HG02763 (cell line): ENCODE results near the gene FARP1.

Source experiments
- ATAC-seq: cut with Tn5 transposase; IDR thresholded peaks from one replicate; pipeline ENCODE4 v1.9.1; 2021; ENCODE audit warnings: mild to moderate bottlenecking, moderate library complexity; ENCODE audit not compliant: unreplicated experiment

FARP1 gene

GRCh38 chr13:98489446-98490194 lies 346.7 kb downstream of the FARP1 start:
- ATAC-seq: no peak

GRCh38 chr13:98490195-98490836 lies 347.4 kb downstream of the FARP1 start:
- no peak for ATAC-seq

GRCh38 chr13:98490866-98491265 lies 348.0 kb downstream of the FARP1 start:
- ATAC-seq: no peak

GRCh38 chr13:98492335-98493041 lies 349.6 kb downstream of the FARP1 start:
- no peak for ATAC-seq

GRCh38 chr13:98493042-98493712 lies 350.3 kb downstream of the FARP1 start:
- no peak for ATAC-seq

- ATAC-seq: no peak
These were observed 351.9 kb downstream of the FARP1 start for GRCh38 chr13:98494769-98495168.

GRCh38 chr13:98495627-98496478 lies 353.0 kb downstream of the FARP1 start:
- no peak for ATAC-seq

GRCh38 chr13:98496479-98496791 lies 353.5 kb downstream of the FARP1 start:
- no peak for ATAC-seq

GRCh38 chr13:98496966-98497365 lies 354.1 kb downstream of the FARP1 start:
- no peak for ATAC-seq

- peak; percentile 69 for ATAC-seq
These were observed 358.1 kb downstream of the FARP1 start for GRCh38 chr13:98500963-98501421.

GRCh38 chr13:98503175-98504028 lies 360.5 kb downstream of the FARP1 start:
- no peak for ATAC-seq

GRCh38 chr13:98504029-98504351 lies 361.1 kb downstream of the FARP1 start:
- ATAC-seq: no peak

GRCh38 chr13:98504371-98504963 lies 361.6 kb downstream of the FARP1 start:
- ATAC-seq: peak; percentile 43
